HG03064 (cell line): Measurements from ENCODE around the gene FAN1.
"Not testable (repeated sequence)": the region's sequence is repeated elsewhere in the genome, so short reads cannot be mapped to it uniquely, and the experiment has no call there.

ENCODE experiments used
- ATAC-seq: cut with Tn5 transposase; IDR thresholded peaks from one replicate; pipeline ENCODE4 v1.9.1; 2021; ENCODE audit warnings: low read depth; ENCODE audit not compliant: unreplicated experiment

The FAN1 gene

DNA sequence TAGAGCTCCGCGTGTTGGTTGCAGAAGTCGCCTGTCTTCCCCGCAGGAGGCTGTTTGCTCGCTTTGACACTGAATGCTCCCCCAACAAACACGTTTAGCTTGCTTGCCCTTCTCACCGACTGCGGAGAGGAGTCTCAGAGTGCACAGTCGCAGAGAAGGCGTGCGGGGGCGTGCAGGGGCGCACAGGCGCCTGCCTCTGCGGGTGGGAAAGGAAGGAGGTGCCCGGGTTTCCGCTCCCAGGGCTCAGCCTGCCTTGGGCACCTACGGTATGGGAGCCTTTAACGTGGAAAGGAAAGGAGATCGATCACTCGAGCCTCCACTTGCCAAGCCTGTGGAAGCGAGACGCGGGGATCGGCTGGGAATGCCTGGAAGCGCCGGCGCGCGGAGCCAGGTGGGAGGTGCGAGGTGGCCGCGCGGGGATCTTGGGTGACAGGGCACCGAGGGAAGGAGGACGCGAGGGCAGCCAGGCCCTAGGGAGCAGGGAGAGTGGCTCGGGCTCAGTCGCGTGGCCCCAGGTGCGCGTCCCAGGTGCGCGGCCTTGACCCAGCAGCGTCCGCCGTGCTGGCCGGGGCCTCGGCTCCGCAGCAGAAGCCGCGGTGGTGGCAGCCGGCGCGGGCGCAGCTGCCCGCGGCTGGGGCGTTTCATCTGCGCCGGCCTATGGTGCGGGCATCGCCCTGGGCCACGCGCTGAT, at the start of gene FAN1:
Gene FAN1 (plus strand): TSS at position 419 of the 691 bp plus-strand sequence. CDS start 749 bp downstream, outside the sequence.
- ATAC-seq: peak; percentile 84

DNA sequence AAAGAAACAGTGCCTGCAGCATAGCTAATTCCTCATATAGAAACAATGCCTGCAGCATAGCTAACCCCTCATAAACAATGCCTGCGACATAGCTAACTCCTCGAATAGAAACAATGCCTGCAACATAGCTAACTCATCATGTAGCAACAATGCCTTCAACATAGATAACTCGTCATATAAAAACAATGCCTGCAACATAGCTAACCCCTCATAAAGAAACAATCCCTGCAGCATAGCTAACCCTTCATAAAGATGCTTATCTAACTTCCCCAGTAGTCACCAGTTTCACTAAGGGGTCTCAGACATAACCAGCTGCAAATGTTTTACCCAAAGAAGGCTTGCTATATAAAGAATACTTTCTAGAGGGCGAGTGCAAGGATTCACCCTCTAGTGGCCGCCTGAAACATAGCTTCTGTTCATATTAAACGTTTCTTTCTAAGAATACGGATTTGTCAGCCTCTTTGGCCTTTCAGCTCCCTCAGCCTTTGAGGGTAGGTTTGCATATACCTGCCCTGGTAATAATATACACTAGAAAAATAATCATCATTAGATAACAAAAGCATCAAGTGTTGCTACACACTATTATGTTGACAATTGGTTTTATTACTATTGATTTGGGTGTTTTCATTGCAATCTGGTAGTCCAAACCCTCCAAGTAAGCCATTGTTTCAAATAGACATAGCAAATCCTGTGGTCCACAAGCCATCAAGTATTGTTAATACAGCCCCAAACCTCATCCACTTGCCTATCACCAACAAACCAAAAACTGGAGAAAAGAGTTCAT, 44.4 kb upstream of the FAN1 start:
- ATAC-seq: no peak

DNA sequence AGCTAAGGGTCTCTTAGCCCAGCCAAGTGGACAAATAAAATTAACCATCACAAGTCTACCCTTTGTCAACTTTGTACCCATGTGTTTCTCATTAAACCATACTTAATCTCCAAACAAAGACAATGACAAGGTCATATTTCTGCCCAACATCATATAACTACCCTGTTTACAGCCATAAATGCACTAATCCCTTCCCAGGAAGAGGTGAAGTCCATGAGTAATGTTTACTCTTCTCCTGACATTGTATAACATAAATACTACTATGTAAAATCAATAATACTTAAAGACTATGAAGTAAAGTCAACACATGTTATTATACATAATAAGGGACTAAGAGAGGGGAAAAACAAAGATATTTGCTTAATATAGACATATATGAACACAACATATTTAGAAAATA, 38.5 kb upstream of the FAN1 start:
- ATAC-seq: no peak

DNA sequence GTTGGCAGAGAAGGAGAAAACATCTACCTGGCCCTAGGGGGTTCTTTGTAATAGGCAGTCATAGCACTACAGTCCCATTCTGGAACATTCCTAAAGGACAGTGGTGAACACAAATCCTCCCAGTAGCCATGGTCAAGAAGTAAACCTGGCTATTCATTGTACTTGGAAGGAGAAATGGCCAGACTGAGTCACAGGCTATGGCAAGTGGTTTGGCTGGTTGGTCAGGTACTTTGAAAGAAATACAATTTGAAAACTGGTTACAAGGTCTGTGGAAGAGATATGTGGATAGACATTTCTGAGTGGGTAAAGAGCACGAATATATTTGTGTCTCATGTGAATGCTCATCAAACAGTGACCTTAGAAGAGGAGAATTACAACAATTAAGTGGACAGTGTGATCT, 33.0 kb upstream of the FAN1 start:
- ATAC-seq: no peak

DNA sequence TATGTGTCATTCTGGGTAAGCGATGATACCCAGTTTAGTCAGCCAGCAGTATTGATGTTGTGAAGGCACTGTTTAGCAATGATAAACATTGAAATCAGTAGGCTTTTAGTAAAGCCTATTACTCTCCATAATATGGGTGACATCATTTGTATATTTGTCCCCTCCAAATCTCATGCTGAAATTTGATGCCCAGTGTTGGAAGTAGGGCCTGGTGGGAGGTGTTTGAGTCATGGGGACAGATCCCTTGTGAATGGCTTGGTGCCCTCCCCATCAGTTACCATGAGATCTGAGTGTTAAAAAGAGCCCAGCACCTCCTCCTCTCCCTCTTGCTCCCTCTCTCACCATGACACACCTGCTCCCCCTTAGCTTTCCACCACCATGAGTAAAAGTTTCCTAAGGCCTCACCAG, 31.4 kb upstream of the FAN1 start:
- ATAC-seq: no peak

DNA sequence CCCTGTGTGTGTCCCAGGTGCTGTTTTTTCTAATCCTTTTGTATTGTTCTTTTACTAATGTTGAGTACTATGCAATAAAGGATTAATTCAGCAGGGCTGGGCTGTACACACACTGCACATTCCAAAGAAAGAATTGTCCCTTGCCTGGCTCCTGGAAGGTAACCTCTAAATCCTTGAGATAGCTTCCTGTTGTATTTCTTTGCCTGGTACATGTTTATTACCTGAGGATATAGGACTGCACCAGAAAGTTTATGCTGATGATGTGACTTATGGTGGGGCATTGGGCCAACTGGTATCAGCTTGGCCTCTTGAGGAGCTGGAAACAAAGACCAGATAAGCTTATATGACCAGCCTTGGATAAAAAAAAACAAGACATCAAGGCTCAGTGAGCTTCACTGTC, 26.6 kb upstream of the FAN1 start:
- ATAC-seq: no peak

DNA sequence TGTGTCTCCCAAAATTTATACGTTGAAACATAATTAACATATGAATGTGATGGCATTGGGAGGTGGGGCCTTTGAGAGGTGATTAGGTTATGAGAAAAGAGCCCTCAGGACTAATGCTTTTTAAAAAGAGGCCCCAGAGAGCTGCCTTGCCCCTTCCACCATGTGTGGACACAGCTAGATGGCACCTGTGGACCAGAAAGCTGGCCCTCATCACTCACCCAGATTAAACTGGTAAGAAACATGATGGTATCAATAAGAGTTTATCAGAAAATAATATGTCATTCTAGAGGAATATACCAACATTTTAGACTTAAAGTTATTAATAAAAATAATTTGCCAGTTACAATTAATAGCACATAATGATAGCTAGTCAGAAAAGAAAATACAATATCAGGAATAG, 25.2 kb upstream of the FAN1 start:
- no peak for ATAC-seq

DNA sequence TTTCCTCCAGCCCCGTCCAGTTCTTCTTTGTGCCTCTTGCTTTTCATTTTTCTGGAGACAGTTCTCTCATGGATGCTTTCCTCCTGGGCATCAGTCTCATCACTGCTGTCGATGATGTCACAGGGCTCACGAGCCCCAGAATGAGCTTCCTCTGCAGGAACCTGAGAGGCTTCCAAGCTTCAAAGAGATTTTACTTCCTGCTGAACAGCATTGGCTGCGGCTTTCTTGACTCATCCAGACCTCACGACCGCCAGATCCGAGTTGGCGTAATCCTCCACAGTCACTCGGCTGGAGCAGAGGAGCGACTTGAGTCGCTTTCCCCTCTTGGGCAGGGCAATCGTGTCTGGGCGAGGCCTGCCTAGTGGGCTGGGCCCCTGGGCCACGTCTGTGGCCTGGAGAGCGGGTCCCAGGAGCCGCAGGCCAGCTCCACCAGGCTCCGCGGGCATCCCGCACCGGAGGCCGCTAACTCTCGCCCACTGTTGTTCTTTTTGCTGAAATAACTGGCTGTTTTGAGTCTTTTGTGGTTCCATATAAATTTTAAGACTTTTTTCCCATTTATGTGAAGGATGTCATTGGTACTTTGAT, 20.8 kb upstream of the FAN1 start:
- no peak for ATAC-seq

DNA sequence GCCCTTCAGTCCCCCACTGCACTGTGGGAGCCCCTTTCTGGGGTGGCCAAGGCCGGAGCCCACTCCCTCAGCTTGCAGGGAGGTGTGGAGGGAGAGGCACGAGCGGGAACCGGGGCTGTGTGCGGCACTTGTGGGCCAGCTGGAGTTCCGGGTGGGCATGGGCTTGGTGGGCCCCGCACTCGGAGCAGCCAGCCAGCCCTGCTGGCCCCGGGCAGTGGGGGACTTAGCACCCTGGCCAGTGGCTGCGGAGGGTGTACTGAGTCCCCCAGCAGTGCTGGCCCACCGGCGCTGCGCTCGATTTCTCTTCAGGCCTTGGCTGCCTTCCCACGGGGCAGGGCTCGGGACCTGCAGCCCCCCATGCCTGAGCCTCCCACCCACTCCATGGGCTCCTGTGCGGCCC, 20.0 kb upstream of the FAN1 start:
- not testable (repeated sequence) for ATAC-seq

DNA sequence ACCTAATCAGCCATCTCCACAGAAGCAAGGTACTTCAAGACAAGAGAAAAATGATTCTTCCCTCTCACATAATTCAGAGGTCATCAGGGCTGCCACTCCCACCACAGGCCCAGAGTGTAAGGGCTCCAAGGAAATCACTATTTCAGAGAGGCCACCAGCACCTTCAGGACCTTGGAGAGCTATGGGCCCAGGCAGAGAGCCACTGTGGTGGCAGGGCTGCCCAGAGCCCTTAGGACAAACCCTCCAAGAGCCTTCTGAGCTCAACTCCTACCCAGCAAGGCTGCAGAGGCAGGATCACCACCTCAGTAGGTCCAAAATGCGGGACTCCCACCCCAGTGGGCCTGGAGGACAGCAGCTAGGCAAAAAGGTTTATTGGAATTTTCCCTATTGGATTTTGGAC, 17.9 kb upstream of the FAN1 start:
- ATAC-seq: no peak

DNA sequence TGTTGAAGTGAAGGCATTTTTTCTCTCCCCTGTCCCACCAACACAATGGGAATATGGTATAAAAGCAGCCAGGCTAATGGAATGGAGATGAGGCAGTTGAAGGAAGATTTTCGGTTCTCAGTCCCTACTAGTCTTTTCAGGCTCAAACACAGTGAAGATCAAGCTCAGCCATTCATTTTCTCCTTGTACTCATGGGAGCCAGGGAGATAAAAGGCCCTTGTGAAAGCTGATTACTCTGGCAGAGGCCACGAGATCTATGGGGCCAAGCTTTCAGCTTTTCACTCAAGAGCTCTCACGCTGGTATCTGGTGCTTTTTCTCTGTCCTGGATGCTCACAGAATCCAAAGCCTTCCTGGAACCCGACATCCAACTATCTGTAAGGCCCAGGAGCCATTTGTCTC, 14.5 kb upstream of the FAN1 start:
- ATAC-seq: no peak

DNA sequence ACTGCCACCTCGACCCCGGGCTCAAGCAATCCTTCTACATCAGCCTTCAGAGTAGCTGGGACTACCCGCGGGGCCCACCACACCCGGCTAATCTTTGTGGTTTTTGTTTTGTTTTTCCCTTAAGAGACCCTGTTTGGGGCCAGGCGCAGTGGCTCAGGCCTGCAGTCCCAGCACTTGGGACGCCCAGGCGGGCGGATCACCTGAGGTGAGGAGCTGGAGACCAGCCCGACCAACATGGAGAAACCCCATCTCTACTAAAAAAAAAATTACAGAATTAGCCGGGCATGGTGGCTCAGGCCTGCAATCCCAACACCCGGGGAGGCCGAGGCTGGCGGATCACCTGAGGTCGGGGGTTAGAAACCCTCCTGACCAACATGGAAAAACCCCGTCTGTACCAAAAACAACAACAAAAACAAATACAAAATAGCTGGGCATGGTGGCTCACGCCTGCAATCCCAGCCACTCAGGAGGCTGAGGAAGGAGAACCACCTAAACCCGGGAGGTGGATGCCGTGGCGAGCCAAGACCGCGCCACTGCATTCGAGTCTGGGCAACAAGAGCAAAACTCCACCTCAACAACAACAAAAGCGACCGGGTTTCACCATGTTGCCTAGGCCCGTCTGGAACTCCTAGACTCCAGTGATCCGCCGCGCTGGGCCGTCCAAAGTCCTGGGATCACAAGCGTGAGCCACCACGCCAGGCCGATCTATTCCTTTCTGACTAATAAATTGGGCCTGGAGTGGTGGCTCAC, 8.1 kb upstream of the FAN1 start:
- no peak for ATAC-seq

DNA sequence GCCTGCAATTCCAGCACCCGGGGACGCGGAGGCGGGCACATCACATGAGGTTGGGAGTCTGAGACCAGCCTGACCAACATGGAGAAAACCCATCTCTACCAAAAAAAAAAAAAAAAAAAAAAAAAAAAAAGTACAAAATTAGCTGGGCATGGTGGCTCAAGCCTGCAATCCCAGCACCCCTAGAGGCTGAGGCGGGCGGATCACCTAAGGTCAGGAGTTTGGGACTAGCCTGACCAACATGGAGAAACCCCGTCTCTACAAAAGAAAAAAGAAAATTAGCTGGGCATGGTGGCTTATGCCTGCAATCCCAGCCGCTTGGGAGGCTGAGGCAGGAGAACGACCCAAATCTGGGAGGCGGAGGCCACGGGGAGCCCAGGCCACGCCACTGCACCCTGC, 7.5 kb upstream of the FAN1 start:
- no peak for ATAC-seq

DNA sequence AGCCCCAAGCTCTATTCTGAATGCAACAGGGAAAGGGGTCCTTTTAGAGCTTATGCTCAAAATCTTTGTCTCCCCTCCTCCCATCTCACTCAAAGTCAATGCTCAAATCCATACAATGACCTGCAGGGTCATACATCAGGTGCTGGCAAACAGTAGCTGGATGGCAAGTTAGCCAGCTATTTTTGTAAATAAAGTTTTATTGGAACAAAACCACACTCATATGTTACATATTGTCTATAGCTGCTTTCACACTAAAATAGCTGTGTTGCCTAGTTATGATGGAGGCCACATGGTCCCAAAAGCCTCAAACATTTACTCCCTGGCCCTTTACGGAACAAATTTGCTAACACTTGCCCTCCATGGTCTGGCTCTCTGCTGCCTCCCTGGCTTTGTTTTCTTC, 1.8 kb upstream of the FAN1 start:
- no peak for ATAC-seq

DNA sequence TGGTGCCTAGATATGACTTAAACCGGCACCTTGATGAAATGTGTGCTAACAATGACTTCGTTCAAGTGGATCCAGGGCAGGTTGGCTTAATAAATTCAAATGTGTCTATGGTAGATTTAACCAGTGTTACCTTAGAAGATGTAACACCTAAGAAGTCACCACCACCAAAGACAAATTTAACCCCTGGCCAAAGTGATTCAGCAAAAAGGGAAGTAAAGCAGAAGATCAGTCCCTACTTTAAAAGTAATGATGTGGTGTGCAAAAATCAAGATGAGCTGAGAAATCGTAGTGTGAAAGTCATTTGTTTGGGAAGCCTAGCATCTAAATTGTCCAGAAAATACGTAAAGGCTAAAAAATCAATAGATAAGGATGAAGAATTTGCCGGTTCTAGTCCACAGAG, 1.1 kb downstream of the FAN1 start:
- no peak for ATAC-seq

DNA sequence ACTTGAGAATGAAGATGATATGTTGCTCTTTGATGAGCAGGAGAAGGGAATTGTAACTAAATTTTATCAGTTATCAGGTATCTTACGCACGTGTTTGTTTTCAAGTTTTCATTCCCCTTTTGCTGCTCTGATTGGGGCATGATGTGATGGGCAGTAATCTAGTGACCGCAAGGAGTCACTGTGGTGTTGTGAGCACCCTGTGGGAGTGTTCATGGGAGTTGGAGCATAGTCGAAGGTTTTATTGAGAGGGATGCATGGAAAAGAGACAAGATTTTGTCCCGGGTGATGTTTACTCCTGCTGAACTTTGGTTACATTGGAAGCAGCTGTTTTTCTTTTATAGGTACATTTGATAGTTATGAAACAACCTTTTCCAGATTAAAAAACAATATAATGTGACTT, 2.1 kb downstream of the FAN1 start:
- ATAC-seq: no peak

DNA sequence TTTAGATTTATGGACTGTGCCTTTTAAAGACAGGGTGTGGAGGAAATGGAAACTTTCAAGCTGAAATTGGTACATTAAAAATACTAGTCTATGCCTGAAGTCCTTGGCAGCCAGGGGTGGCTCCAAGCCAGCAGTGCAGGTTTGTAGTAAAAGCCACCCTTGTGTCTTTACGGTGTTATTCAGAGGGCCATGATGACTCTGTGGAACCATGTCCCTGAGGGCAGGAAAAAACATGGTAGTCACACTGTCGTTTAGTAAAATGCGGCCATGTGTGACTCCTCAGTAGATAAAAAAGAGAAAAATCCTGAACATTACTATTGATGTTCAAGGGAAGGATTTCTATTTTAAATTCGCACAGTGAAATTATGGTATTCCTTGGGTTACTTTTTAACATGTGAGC, 2.7 kb downstream of the FAN1 start:
- ATAC-seq: no peak

DNA sequence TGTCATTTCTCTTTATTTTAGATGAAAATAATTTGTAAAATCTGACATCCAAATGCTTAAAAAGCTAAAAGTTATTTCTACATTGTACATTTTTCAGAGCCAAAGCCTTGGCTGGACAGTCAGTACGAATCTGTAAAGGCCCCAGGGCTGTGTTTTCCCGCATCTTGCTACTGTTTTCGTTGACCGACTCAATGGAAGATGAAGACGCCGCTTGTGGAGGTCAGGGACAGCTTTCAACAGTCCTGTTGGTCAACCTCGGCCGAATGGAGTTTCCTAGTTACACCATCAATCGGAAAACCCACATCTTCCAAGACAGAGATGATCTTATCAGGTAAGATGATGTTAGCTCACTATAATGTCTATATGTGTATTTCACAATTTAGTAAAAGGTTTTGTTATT, 10.0 kb downstream of the FAN1 start:
- ATAC-seq: no peak

DNA sequence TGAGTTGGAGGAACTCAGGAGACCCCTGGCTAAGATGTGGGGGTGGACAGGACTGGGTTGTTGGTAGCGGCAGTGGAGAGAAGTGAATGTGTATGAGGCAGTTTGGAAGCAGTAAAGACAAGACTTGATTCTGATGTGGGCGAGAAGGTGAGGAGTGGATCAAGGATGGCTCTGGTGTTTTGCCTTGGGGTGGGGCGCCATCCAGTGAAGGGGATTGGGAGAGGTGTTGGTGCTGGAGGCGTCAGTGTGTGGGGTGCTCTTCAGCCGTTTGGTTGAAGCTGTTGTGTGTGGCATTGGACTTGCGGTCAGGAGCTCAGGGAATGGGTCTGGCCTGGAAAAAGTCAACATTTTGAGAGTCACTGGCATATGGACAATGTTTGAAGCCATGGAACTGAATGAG, 13.3 kb downstream of the FAN1 start:
- no peak for ATAC-seq

DNA sequence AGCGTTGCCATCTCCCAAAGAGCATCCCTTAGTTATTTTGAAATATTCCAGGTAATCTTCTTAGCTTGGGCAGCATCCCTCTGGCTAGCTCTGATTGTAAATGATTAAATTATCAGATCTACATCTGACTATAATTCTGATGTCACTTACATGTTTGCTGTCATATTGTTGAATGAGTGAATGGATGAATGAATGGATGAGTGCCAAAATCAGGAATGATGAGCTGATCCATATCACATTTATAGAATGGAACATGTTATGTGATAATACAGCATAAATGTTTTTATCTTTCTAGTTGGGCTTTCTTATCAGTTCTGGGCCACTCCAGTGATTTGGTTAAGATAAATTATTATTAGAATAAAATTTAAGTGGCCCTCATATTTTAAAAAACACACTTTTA, 14.0 kb downstream of the FAN1 start:
- no peak for ATAC-seq

DNA sequence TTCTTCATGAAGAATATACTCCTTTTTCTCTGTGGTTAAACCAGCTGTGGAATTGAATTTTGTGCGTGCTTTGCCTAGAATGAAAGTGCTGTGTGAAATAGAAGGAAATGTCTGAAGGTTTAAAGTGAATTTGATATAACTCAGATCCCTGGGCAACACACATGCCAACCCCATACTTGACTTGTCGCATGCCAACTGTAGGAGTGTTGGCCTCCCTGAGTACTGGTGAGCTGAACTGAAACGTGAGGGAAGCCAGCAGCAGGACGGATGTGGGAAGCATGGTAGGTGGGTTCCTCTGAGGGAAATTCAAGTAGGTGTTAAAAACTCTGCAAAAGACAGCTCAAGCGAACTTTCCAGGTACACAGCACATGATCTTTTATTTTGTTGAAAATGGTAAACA, 14.7 kb downstream of the FAN1 start:
- ATAC-seq: no peak
